GM06990 (cell line): ENCODE data around the gene PKD1L1.
"Not testable (repeated sequence)": the region's sequence is repeated elsewhere in the genome, so short reads cannot be mapped to it uniquely, and the experiment has no call there.

Source experiments
- DNase-seq: peaks from one replicate; pipeline ENCODE4 v3.0.0-alpha.2; 2011; ENCODE audit not compliant: insufficient read length; ENCODE audit errors: extremely low read depth
- H3K27me3 ChIP-seq: replicated peaks from 2 replicates; pipeline ENCODE4 v1.6.0; 2011; ENCODE audit warnings: low read length; ENCODE audit not compliant: control insufficient read depth, insufficient read depth
- H3K36me3 ChIP-seq: 2 replicates; pipeline ENCODE4 v1.5.1; 2011; ENCODE audit warnings: low read length; ENCODE audit not compliant: control insufficient read depth, insufficient read depth
- H3K4me3 ChIP-seq: replicated peaks from 2 replicates; pipeline ENCODE4 v1.5.1; 2011; ENCODE audit warnings: low read depth, mild to moderate bottlenecking, control low read depth, low read length
- CTCF ChIP-seq: IDR thresholded peaks from 2 replicates; pipeline ENCODE4 v1.5.1; 2011; ENCODE audit warnings: low read length, control low read depth, mild to moderate bottlenecking, inconsistent platforms; ENCODE audit not compliant: insufficient read depth, poor library complexity, severe bottlenecking

The PKD1L1 gene

GRCh38 chr7:47946581-47947354 is 1.5 kb downstream of the PKD1L1 start:
- TF ChIP-seq CTCF = no peak
- Histone ChIP-seq H3K36me3 (no peaks in the 10 kb centered on the region), H3K27me3 (no peaks in the 10 kb centered on the region), H3K4me3 (no peak overlapping the region)
- DNase-seq = no peak

GRCh38 chr7:47945261-47946015 is 2.8 kb downstream of the PKD1L1 start:
- Histone ChIP-seq H3K27me3 (no peaks in the 10 kb centered on the region), H3K36me3 (no peaks in the 10 kb centered on the region), H3K4me3 (no peak overlapping the region)
- DNase-seq = no peak
- peak; percentile 69 for TF ChIP-seq CTCF

- DNase-seq = no peak
- H3K4me3 ChIP-seq = no peak overlapping the region
- H3K36me3 ChIP-seq = no peaks in the 10 kb centered on the region
- no peak for TF ChIP-seq CTCF
- H3K27me3 ChIP-seq = no peaks in the 10 kb centered on the region
Observed at GRCh38 chr7:47944536-47945260, 3.6 kb downstream of the PKD1L1 start.

GRCh38 chr7:47943676-47944474 is 4.4 kb downstream of the PKD1L1 start:
- no peaks in the 10 kb centered on the region for H3K27me3 ChIP-seq
- TF ChIP-seq CTCF = no peak
- no peaks in the 10 kb centered on the region for H3K36me3 ChIP-seq
- DNase-seq = no peak
- H3K4me3 ChIP-seq = no peak overlapping the region

GRCh38 chr7:47942651-47943050 is 5.6 kb downstream of the PKD1L1 start:
- not testable (repeated sequence) for H3K36me3 ChIP-seq, H3K27me3 ChIP-seq, H3K4me3 ChIP-seq, DNase-seq
